Psoas muscle (tissue), 8 donors: ENCODE data around the gene TPBGL. TPM values are rescaled to one million over a fixed set of nuclear protein-coding genes. Genes with fewer than 3 reads are reported as not detected.

Source experiments
- ATAC-seq, 4 donors: fragments of 200-7000 bp; cut with Tn5 transposase; one replicate each; pipeline ENCODE4 v1.9.1; 2020; ENCODE audit warnings: moderate library complexity in 3 of 4, mild to moderate bottlenecking in 2 of 4
- DNase-seq, 2 donors: peaks; one replicate each; pipeline ENCODE4 v3.0.0-alpha.2; 2020
- H3K27ac ChIP-seq: fragments of 200-600 bp; one replicate; pipeline ENCODE4 v1.8.0; 2022
- H3K27me3 ChIP-seq, 3 donors: fragments of 200-600 bp in 1 of 3; one replicate each; pipeline versions ENCODE4 v1.6.1 to v1.8.0; 2013 to 2022; ENCODE audit warnings: low read length in 2 of 3, mild to moderate bottlenecking in 2 of 3, moderate library complexity in 1 of 3; ENCODE audit not compliant: insufficient read depth in 3 of 3
- H3K36me3 ChIP-seq, 2 donors: fragments of 200-600 bp in 1 of 2; one replicate each; pipeline versions ENCODE4 v1.6.1 to v1.8.0; 2013 to 2022; ENCODE audit warnings: low read depth in 1 of 2, mild to moderate bottlenecking in 1 of 2, moderate library complexity in 1 of 2; ENCODE audit not compliant: insufficient read depth in 1 of 2
- H3K4me1 ChIP-seq: fragments of 200-600 bp; one replicate; pipeline ENCODE4 v1.8.0; 2022
- H3K4me3 ChIP-seq: fragments of 200-600 bp; one replicate; pipeline ENCODE4 v1.8.0; 2022; ENCODE audit warnings: mild to moderate bottlenecking
- H3K9me3 ChIP-seq: fragments of 200-600 bp; one replicate; pipeline ENCODE4 v1.8.0; 2022
- WGBS, 3 donors: extraction: QIAGEN DNeasy Blood & Tissue Kit; methylation state at CpG; one replicate each; pipeline versions ENCODE4 v1.1.6 to v1.1.7; 2013; 5-methylcytosine and 5-hydroxymethylcytosine counted together
- intact Hi-C, 2 donors: fragments of 100-400 bp; cut with DNase I; formaldehyde crosslinking; loops; one replicate each; pipeline versions ENCODE4 v1.11.0 to v1.14.2; 2022
- polyA plus RNA-seq, 3 donors: library from polyadenylated mRNA; stranded (reverse); fragments of 200-250 nt; gene quantifications; one replicate each; pipeline ENCODE4 v1.2.3, GENCODE V29; 2013
- total RNA-seq, 4 donors: library from RNA; stranded (reverse); fragmentation: NEBNext Ultra II Directional in 2 of 4; extraction: Animal tissue kit (Norgen Biotek cat#: 25700) in 2 of 4; gene quantifications; one replicate each; pipeline versions ENCODE4 v1.2.1 to v1.2.4, GENCODE V29; 2021 to 2023
- TF ChIP-seq, protein P1 (sequence below): fragments of 200-600 bp; IDR thresholded peaks from one replicate; pipeline ENCODE4 v1.8.0; 2022; ENCODE audit warnings: antibody characterized with exemption
- donor health status: healthy with polysubstance abuse.
- donor health status: DM: no; HTN: no; CAD: no; lungs with moderate emphysema.
- donor health status: Bipolar disorder and iron deficiency.
- donor health status: healthy.
- donor health status: DM: yes; HTN: yes; CAD: no.
- donor health status: DM: no; HTN: no; CAD: no.
- donor health status: DM: no; HTN: no; CAD: no.
- donor health status: DM: yes; HTN: yes; CAD: no.

The TPBGL gene
- total and polyA plus RNA-seq, 7 donors: 0.01 to 0.11 (median 0.05) TPM; not detected in 4

- Histone ChIP-seq H3K4me1 (no peaks in the 10 kb centered on the region), H3K36me3 (no peaks in the 10 kb centered on the region), H3K9me3 (no peaks in the 10 kb centered on the region), H3K27ac (no peak overlapping the region), H3K4me3 (no peak overlapping the region), H3K27me3 (no peaks in the 10 kb centered on the region)
- ATAC-seq: no peak
- TF ChIP-seq, protein P1, sequence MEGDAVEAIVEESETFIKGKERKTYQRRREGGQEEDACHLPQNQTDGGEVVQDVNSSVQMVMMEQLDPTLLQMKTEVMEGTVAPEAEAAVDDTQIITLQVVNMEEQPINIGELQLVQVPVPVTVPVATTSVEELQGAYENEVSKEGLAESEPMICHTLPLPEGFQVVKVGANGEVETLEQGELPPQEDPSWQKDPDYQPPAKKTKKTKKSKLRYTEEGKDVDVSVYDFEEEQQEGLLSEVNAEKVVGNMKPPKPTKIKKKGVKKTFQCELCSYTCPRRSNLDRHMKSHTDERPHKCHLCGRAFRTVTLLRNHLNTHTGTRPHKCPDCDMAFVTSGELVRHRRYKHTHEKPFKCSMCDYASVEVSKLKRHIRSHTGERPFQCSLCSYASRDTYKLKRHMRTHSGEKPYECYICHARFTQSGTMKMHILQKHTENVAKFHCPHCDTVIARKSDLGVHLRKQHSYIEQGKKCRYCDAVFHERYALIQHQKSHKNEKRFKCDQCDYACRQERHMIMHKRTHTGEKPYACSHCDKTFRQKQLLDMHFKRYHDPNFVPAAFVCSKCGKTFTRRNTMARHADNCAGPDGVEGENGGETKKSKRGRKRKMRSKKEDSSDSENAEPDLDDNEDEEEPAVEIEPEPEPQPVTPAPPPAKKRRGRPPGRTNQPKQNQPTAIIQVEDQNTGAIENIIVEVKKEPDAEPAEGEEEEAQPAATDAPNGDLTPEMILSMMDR: no peak
- intact Hi-C loops: loop anchor here in 1 of 2 donors (5.0 kb wide), 1 partner anchor 59 kb away; no protein-coding TSS in a partner anchor
- no peak for DNase-seq
- 83 to 86% (median 86%) methylated on average over 3 of the region's 3 CpGs for WGBS, 3 donors
Observed at GRCh38 chr11:75201771-75202170, 38.8 kb upstream of the TPBGL start.

DNA sequence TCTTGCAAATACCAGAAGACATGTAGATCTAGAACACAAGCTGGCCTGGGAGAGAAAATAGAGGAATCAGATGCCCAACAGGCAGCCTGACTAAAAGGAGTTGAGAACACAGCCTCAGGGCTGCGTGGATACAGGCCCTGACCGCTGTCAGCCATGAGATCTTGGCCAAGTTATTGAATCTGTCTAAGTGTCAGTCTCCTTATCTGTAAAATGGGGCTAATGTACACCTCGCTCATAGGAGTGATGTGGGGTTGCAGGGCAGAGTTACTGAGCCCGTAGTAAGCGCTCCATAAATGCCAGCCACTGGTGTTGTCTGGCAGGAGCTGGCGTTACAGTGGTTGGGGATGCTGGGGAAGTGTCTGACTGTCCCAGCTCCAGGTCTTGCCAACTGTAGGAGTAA lies 38.4 kb upstream of the TPBGL start:
- H3K36me3 ChIP-seq: no peaks in the 10 kb centered on the region
- TF ChIP-seq, protein P1: no peak

GRCh38 chr11:75203138-75203537 lies 37.4 kb upstream of the TPBGL start:
- no peak overlapping the region for H3K4me3 ChIP-seq
- no peaks in the 10 kb centered on the region for H3K27me3 ChIP-seq
- H3K9me3 ChIP-seq: no peaks in the 10 kb centered on the region
- no peak for ATAC-seq
- intact Hi-C loops: loop anchor here in 1 of 2 donors (5.0 kb wide), 1 partner anchor 61 kb away; no protein-coding TSS in a partner anchor
- no peak overlapping the region for H3K27ac ChIP-seq
- TF ChIP-seq, protein P1: no peak
- WGBS, 3 donors: 89 to 93% (median 93%) methylated on average over 13 of the region's 13 CpGs
- no peaks in the 10 kb centered on the region for H3K4me1 ChIP-seq
- no peaks in the 10 kb centered on the region for H3K36me3 ChIP-seq
- DNase-seq: no peak

More for the DNA sequence above, 38.4 kb upstream of the TPBGL start:
- DNase-seq (no peak), ATAC-seq (no peak)
- Histone ChIP-seq H3K4me3 (no peak overlapping the region), H3K27me3 (no peaks in the 10 kb centered on the region), H3K27ac (no peak overlapping the region), H3K4me1 (no peaks in the 10 kb centered on the region), H3K9me3 (no peaks in the 10 kb centered on the region)
- intact Hi-C loops: loop anchor here in 1 of 2 donors (5.0 kb wide), 1 partner anchor 60 kb away; no protein-coding TSS in a partner anchor
- WGBS, 3 donors: 89 to 93% (median 92%) methylated on average over 6 of the region's 6 CpGs

DNA sequence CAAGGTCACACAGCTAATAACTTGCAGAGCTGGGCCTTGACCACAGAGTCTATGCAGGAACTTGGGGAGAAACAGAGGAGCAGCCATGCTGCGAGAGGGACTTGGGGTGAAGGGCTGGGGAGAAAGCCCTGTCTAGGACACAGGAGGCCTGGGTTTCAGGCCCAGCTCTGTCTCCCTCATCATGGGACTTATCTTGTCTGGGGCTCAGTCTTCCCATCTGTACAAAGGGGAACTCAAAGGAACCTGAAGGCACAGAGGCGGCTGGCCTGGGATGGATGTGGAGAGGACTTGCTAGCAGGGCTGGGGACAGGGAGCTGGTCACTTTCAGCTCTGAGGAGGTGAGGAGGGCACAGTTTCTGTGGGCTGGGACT lies 36.9 kb upstream of the TPBGL start:
- Histone ChIP-seq H3K36me3 (no peaks in the 10 kb centered on the region), H3K4me3 (no peak overlapping the region), H3K27ac (no peak overlapping the region), H3K9me3 (no peaks in the 10 kb centered on the region), H3K27me3 (peaks cover 0 to 3% (median 0%) of the 10 kb centered on the region in 3 donors), H3K4me1 (no peaks in the 10 kb centered on the region)
- 97 to 100% (median 97%) methylated on average over 2 of the region's 2 CpGs for WGBS, 3 donors
- intact Hi-C loops: loop anchor here in 1 of 2 donors (5.0 kb wide), 1 partner anchor 61 kb away; no protein-coding TSS in a partner anchor
- no peak for DNase-seq
- TF ChIP-seq, protein P1: no peak
- ATAC-seq: no peak
